AG09309 (cell line): ENCODE results near the gene DYNLT2B.
"Not testable (repeated sequence)": the region's sequence is repeated elsewhere in the genome, so short reads cannot be mapped to it uniquely, and the experiment has no call there.

Source experiments
- DNase-seq: peaks from one replicate; pipeline ENCODE4 v3.0.0-alpha.2; 2010; ENCODE audit warnings: low read depth
- H3K4me3 ChIP-seq: 2 replicates; pipeline ENCODE4 v1.5.1; 2011; ENCODE audit warnings: mild to moderate bottlenecking, low read depth, low read length, moderate library complexity; ENCODE audit not compliant: control insufficient read depth
- TF ChIP-seq, protein P1 (sequence below): IDR thresholded peaks from 2 replicates; pipeline ENCODE4 v1.5.1; 2011; ENCODE audit warnings: mild to moderate bottlenecking, low read depth, low read length, inconsistent platforms; ENCODE audit not compliant: insufficient read depth, control insufficient read depth; ENCODE audit errors: missing control alignments

Gene DYNLT2B

DNA sequence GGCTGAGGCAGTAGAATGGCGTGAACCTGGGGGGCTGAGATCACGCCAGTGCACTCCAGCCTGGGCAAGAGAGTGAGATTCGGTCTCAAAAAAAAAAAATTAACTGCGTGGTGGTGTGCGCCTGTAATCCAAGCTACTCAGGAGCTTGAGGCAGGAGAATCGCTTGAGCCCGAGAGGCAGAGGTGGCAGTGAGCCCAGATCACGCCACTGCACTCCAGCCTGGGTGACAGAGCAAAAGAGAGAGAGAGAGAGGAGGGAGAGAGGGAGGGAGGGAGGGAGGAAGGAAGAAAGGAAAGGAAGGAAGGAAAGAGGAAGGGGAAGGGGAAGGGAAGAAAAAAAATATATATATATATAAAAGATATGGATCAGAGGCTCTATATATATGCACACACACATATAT, 14.1 kb upstream of the DYNLT2B start:
- DNase-seq: no peak
- TF ChIP-seq, protein P1, sequence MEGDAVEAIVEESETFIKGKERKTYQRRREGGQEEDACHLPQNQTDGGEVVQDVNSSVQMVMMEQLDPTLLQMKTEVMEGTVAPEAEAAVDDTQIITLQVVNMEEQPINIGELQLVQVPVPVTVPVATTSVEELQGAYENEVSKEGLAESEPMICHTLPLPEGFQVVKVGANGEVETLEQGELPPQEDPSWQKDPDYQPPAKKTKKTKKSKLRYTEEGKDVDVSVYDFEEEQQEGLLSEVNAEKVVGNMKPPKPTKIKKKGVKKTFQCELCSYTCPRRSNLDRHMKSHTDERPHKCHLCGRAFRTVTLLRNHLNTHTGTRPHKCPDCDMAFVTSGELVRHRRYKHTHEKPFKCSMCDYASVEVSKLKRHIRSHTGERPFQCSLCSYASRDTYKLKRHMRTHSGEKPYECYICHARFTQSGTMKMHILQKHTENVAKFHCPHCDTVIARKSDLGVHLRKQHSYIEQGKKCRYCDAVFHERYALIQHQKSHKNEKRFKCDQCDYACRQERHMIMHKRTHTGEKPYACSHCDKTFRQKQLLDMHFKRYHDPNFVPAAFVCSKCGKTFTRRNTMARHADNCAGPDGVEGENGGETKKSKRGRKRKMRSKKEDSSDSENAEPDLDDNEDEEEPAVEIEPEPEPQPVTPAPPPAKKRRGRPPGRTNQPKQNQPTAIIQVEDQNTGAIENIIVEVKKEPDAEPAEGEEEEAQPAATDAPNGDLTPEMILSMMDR: no peak
- no peak overlapping the region for H3K4me3 ChIP-seq

DNA sequence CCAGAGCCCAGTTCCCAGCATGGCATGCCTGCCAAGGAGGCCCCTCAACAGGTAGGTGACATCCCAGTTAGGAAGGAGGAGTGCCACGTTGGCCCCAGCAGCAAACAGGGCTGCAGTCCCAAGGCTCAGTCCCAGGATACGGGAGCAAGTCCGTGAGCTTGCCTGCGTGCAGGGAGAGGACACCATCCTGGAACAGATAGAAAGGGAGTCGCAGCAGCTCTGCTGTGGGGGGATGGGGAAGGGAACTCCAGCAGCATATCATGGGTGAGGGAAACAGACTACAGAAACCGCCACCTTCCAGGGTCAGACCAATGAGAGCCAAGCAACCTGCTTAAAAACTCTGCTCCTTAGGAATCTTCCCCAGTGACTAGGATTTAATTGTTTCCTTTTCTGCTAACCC, 9.4 kb upstream of the DYNLT2B start:
- TF ChIP-seq, protein P1: no peak
- no peak overlapping the region for H3K4me3 ChIP-seq
- no peak for DNase-seq

DNA sequence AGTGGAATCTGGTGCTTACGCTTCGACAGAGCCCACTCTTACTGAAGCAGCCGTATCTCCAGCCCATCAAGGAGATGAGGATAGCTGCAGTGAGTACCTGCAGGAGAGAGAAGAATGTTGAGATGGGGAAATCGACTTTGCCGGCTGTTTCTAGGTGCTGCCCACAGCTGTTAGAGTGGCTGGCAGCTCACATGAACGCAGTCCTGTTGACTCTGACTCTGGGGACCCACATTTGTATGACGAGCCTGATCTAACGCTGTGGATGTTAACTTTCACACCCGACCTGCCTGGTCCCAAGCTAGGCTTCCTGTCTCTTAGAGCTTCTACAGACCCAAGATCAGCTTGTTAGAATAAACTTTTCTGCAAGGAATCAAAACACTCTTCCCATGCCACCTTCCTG, 8.9 kb upstream of the DYNLT2B start:
- TF ChIP-seq, protein P1: no peak
- no peak for DNase-seq
- H3K4me3 ChIP-seq: no peak overlapping the region

DNA sequence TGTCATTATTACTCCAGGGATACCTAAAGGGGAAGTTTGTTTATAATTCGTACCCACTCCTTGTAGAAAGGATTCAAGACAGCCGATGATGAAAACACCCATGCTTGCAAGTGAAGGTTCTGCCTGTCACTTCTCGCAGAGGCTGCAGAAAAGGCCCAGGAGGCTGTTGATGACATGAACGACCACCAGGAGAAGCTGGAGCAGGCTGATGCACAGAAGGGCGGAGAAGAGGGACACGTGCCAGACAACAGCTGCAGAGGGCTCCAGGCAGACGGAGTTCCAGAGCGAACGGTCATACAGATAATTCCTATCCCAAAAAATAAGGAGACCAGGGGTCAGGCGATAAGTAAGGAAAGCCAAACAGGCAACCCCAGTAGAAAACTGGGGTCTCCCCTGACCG, 5.7 kb upstream of the DYNLT2B start:
- DNase-seq: no peak
- H3K4me3 ChIP-seq: no peak overlapping the region
- TF ChIP-seq, protein P1: peak; percentile 20

DNA sequence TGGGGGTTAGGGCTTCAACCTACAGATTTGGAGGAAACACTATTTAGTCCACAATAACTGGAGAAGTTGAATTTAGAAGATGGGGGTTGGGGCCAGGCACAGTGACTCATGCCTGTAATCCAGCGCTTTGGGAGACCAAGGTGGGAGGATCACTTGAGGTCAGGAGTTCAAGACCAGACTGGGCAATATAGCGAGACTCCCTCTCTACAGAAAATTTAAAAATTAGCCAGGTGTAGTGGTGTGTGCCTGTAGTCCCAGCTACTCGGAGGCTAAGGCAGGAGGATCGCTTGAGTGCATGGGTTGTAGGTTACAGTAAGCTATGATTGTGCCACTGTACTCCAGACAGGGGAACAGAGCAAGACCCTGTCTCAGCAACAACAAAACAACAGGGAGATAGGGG, 5.0 kb upstream of the DYNLT2B start:
- no peak for DNase-seq
- TF ChIP-seq, protein P1: no peak

DNA sequence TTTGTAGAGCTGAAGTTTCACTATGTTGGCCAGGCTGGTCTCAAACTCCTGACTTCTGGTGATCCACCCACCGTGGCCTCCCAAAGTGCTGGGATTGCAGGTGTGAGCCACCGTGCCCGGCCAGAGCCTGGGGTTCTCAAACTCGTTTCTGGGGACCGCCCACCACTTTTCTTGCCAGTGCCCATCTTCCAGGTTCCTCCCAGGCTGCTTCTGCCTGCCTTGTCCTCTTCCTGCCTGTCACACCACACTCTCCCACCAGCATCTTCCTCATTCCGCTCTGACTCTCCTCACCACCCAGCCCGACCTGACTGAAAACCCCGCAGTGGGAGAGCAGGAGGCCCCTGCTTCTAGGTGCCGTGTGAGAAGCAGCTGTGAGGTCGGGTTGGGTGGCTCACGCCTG, 3.1 kb upstream of the DYNLT2B start:
- TF ChIP-seq, protein P1: no peak
- no peak for DNase-seq
- H3K4me3 ChIP-seq: no peak overlapping the region

More for the DNA sequence above, 5.0 kb upstream of the DYNLT2B start:
- no peak overlapping the region for H3K4me3 ChIP-seq

DNA sequence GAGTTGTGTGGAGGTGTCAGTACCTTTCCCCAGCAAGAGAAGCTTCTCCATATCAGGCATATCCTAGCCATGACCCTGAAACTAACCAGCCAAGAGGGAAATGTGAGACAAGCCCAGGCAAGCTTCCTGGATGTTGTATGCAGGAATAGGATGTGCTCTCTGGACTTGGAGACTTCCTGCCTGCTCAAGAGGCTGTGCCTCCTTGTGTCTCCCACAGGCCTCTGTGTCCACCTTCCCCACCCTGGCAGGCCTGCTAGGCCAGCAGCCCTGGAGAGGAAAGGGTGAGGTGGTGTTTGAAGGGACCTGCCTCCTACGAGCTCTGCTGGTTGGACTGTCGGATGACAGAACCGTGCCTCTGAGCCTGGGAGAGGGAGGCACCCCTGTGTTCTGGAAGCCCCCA, 2.1 kb upstream of the DYNLT2B start:
- no peak for DNase-seq
- H3K4me3 ChIP-seq: no peak overlapping the region
- TF ChIP-seq, protein P1: no peak

DNA sequence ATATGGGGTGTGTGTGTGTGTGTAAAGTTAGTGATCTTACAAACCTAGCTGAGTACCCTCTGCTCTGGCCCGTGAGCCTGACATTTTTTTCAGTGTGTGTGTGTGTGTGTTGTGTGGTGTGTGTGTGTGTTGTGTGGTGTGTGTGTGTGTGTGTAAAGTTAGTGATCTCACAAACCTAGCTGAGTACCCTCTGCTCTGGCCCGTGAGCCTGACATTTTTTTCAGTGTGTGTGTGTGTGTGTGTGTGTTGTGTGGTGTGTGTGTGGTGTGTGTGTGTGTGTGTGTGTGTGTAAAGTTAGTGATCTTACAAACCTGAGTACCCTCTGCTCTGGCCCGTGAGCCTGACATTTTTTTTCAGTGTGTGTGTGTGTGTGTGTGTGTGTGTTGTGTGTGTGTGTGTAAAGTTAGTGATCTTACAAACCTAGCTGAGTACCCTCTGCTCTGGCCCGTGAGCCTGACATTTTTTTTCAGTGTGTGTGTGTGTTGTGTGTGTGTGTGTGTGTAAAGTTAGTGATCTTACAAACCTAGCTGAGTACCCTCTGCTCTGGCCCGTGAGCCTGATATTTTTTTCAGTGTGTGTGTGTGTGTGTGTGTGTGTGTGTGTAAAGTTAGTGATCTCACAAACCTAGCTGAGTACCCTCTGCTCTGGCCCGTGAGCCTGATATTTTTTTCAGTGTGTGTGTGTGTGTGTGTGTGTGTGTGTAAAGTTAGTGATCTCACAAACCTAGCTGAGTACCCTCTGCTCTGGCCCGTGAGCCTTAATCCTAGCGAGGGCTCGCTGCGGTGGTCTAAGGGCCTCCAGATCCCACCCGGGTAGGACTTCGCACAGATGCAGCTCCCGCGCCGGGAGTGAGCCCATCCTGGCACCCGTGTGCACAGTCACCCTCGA, 997 bp downstream of the DYNLT2B start:
- peak overlapping the region; percentile 64 for H3K4me3 ChIP-seq
- DNase-seq: not testable (repeated sequence)
